ENCODE measurements around the gene RPS19BP1. TPM values are rescaled to one million over a fixed set of nuclear protein-coding genes. Genes with fewer than 3 reads are reported as not detected.

The RPS19BP1 gene
- total RNA-seq, 4 donors from 2014 or later = 103 to 157 (median 133) TPM

GRCh38 chr22:39498368-39498767 is 34.2 kb downstream of the RPS19BP1 start:
- no peak for ATAC-seq (ENCODE audit: low FRiP score)
- TF ChIP-seq CTCF (IDR thresholded peaks at IDR 0.05) = no peak
- no peak for DNase-seq (ENCODE audit: low spot score)

DNA sequence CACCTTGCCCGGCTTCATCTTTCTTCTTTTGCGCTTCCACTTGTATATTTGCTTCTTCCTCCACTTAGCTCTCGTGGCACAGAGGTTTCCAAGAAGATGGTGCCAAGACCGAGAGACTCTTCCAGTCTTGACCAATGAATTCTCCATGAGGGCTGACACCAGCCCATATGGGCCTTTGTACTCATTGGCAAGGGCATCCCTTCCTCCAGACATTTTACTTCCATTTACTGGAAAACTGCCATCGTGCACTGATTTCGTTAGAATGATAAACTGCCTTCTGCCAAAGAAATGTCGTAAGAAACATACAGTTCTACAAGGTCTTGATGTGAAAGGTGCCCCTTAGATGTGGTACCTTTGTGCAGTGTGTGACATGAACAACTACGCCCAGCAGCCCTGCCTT is 35.1 kb downstream of the RPS19BP1 start:
- no peak for ATAC-seq (ENCODE audit: low FRiP score)
- no peak for TF ChIP-seq CTCF (IDR thresholded peaks at IDR 0.05)
- no peak for DNase-seq (ENCODE audit: low spot score)

DNA sequence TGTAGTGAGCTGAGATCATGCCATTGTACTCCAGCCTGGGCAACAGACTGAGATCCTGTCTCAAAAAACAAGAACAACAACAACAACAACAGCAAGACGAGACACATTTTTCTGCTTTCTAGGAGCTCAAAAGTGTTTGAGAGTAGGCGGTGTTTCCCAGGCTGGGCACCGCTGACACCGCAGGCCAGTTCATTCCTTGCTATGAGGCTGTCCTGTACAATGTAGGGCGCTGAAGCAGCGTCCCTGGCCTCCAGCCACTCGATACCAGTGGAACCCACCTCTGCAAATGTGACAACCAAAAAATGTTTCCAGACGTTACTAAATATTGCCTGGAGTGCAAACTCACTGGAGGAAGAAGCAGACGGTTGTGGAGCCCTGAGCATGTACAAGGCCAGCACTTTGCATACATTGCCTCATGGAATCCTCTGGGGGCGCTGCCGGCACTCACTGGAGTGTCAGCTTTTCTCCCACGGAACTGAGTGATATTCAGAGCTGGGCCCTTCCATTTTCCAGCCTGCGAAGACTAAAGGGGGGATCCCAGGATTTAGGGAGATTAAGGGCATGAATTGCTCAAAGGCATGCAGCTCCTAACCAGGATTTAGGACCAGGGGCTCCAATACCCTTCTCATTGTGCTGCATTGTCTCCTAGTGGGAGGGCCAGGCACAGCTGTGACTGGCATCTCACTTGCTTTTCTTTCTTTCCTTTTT is 36.3 kb downstream of the RPS19BP1 start:
- DNase-seq (ENCODE audit: low spot score) = no peak
- no peak for TF ChIP-seq CTCF (IDR thresholded peaks at IDR 0.05)
- peak; percentile 47 for ATAC-seq (ENCODE audit: low FRiP score)

DNA sequence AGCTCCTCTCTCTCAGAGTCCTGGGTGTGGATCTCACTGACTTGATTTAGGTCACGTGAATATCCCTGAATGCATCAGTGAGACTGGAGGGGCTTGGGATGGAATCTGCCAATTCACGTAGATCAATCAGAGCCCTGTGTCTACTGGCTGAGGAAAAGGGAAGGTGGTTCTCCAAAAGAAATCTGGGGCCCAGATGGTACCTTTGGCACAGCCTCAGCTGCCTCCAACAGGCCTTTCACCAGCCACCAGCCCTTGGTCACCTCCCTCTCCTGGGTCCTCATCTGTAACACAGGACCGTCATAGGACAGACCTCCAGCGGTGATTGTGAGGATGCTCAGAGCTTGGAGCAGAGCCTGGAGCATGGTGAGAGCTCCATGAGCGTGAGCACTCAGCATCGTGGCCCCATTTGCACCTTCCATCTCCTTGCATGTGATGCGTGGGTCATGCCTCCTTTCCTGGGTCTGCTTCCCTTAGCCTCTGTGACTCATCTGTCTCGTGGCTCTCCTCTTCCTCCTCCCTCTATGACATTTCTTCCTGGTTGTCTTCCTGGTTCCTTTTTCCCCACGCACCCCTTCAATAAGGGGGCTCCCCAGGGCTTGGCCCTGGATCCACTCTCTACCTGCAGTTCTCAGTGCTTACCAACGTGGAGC is 38.0 kb downstream of the RPS19BP1 start:
- ATAC-seq (ENCODE audit: low FRiP score) (no peak), DNase-seq (ENCODE audit: low spot score) (no peak)

DNA sequence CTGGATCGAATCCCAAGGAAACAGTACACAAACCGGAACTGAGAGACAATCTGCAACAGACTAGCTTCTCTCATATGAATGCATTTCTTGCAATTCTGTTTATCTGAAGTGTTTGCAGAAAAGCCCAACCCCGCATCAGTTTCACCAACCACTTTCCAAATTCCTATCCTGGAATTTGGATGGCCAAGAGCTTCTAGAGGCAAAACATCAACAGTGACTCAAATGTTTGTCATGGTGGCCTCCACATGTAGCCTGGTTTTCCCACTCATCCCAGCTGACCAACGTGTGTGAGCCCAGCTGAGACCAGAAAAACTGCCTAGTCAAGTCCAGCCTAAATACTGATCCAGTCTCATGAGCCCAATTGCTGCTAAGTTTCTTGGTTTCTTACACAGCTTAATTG is 38.8 kb downstream of the RPS19BP1 start:
- ATAC-seq (ENCODE audit: low FRiP score) (no peak), DNase-seq (ENCODE audit: low spot score) (no peak)
- no peak for TF ChIP-seq CTCF (IDR thresholded peaks at IDR 0.05)

More for the DNA sequence above, 38.0 kb downstream of the RPS19BP1 start:
- no peak for TF ChIP-seq CTCF (IDR thresholded peaks at IDR 0.05)

DNA sequence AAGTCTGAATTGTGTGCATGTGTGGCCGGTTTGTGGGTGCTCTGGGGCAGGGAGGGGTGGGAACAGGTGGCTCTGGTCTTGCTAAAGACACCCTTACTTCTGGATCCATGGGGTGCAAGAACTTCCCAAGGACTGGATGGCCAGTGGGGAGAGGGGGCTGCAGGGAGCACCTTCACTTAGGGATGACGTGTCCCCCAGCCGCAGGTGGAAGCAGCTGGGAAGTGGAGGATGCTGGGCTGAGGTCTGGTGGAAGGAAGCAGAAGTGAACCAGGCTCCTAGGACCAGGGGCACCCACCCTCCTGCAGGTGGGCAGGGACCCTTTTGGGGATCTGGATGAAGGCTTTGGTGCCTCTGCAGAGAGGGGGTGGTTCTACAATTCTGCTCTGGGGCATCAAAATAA is 40.4 kb downstream of the RPS19BP1 start:
- no peak for TF ChIP-seq CTCF (IDR thresholded peaks at IDR 0.05)
- ATAC-seq (ENCODE audit: low FRiP score) = no peak

GRCh38 chr22:39491696-39492095 is 40.9 kb downstream of the RPS19BP1 start:
- DNase-seq (ENCODE audit: low spot score) = no peak
- no peak for ATAC-seq (ENCODE audit: low FRiP score)
- TF ChIP-seq CTCF (IDR thresholded peaks at IDR 0.05) = no peak

More for the DNA sequence above, 40.4 kb downstream of the RPS19BP1 start:
- no peak for DNase-seq (ENCODE audit: low spot score)
